C1 segment of cervical spinal cord (tissue), 14 donors: Measurements from ENCODE around the gene CRHBP.

ENCODE experiments used
- DNase-seq, 14 donors: peaks; one replicate each; lab custom pipeline; 2025; lab: John Stamatoyannopoulos, UW

The CRHBP gene

DNA sequence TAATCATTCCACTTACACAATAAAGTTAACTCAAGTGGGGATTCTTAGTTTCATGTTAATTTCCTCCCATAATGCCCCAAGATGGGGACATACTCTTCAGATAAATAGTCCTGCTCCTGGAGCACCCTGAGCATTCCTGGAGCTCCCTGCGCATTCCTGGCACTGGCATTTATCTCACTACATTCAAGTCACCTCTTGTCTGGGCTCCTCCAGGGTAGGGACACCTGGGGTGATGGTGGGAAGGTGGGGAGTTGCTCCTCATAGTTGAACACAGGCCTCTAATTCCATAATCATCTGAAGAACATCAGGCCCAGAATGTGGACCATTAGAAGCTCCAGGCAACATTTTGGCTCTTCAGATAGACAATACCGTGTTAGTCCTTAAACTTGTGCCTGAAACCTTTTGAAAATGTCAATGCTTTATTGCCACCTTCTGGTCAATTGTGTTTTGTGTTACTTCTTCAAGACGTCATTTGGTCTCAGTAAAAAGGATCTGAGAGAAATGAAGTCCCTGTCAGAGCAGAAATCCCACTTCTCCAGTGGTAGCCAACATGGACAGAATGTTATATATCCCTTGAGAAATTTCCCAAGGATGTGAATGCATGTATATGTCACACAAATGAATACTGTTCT is 63.2 kb downstream of the CRHBP start:
- DNase-seq: peak in 2 of 14 donors; percentile 5 to 6

DNA sequence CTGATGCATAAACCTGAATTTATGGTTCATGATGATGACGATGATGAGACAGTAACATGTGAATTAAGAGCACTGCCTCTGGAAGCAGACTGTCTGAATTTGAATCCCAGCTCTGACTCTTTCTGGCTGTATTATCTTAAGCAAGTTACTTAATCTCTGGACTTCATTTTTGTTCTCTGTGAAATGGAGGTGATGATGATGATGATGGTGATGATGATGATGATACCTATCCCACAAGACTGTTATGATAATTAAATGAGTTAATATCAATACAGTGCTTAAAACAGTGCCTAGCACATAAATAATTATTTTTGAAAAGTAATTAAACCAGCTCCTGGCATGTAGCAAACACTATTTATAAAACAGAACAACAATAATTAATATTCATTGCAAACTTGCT is 64.1 kb downstream of the CRHBP start:
- no peak for DNase-seq

DNA sequence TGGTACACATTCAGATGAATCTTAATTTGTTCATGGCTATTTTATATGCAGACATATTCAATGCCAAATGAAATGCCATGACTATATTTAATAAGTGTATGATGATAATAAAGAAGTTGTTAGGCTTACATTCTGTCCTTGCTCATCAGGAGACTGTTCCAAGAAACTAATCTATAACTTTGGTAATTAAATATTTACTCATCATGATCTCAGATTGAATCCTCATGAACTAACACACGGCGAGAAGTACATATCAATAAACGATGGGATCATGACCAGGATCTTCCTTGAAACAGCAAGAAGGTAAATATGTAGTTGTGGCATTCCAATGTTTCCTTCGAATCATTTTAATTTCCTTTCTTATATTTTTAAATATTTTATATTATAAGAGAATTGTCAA is 64.8 kb downstream of the CRHBP start:
- no peak for DNase-seq
